ENCODE results near the gene SPDYE3.
"Not testable (repeated sequence)": the region's sequence is repeated elsewhere in the genome, so short reads cannot be mapped to it uniquely, and the experiment has no call there.

SPDYE3 gene

GRCh38 chr7:100335566-100336466 is 28.3 kb downstream of the SPDYE3 start:
- Histone ChIP-seq H3K4me1 (ENCODE audit: control insufficient read depth in 1 of 2, insufficient read depth in 1 of 2, low read depth in 1 of 2, low read length in 1 of 2) (peaks cover 11% of the 10 kb centered on the region in 2 experiments), H3K4me3 (ENCODE audit: low read depth in 1 of 2, low read length in 1 of 2) (peak overlapping the region; percentile 76 to 85), H3K27ac (peak overlapping the region; percentile 96)
- H3K36me3 ChIP-seq, H3K9me3 ChIP-seq, H3K27me3 ChIP-seq: not testable (repeated sequence)
- peak; percentile 28 for TF ChIP-seq CTCF (IDR thresholded peaks at IDR 0.05)

GRCh38 chr7:100338083-100338696 is 30.7 kb downstream of the SPDYE3 start:
- H3K9me3 ChIP-seq; H3K36me3 ChIP-seq; H3K27ac ChIP-seq; H3K4me3 ChIP-seq (ENCODE audit: low read depth in 1 of 2, low read length in 1 of 2); H3K27me3 ChIP-seq: not testable (repeated sequence)
- H3K4me1 ChIP-seq (ENCODE audit: control insufficient read depth in 1 of 2, insufficient read depth in 1 of 2, low read depth in 1 of 2, low read length in 1 of 2) = peaks cover 11% of the 10 kb centered on the region in 2 experiments

GRCh38 chr7:100341286-100341685 is 33.8 kb downstream of the SPDYE3 start:
- Histone ChIP-seq H3K4me1 (ENCODE audit: control insufficient read depth in 1 of 2, insufficient read depth in 1 of 2, low read depth in 1 of 2, low read length in 1 of 2) (peaks cover 10 to 11% of the 10 kb centered on the region in 2 experiments), H3K36me3 (peaks cover 11% of the 10 kb centered on the region)
- not testable (repeated sequence) for H3K9me3 ChIP-seq; H3K27me3 ChIP-seq; H3K4me3 ChIP-seq (ENCODE audit: low read depth in 1 of 2, low read length in 1 of 2); H3K27ac ChIP-seq

GRCh38 chr7:100342765-100343164 is 35.3 kb downstream of the SPDYE3 start:
- H3K27ac ChIP-seq = peak overlapping the region; percentile 31
- peaks cover 26% of the 10 kb centered on the region for H3K36me3 ChIP-seq
- no peaks in the 10 kb centered on the region for H3K27me3 ChIP-seq
- TF ChIP-seq CTCF (IDR thresholded peaks at IDR 0.05) = no peak
- H3K4me1 ChIP-seq (ENCODE audit: control insufficient read depth in 1 of 2, insufficient read depth in 1 of 2, low read depth in 1 of 2, low read length in 1 of 2) = peaks cover 6% of the 10 kb centered on the region in 2 experiments
- no peaks in the 10 kb centered on the region for H3K9me3 ChIP-seq
- H3K4me3 ChIP-seq (ENCODE audit: low read depth in 1 of 2, low read length in 1 of 2) = no peak overlapping the region

GRCh38 chr7:100344124-100344559 is 36.6 kb downstream of the SPDYE3 start:
- H3K27me3 ChIP-seq; H3K4me3 ChIP-seq (ENCODE audit: low read depth in 1 of 2, low read length in 1 of 2); H3K9me3 ChIP-seq; H3K4me1 ChIP-seq (ENCODE audit: control insufficient read depth in 1 of 2, insufficient read depth in 1 of 2, low read depth in 1 of 2, low read length in 1 of 2): not testable (repeated sequence)
- Histone ChIP-seq H3K36me3 (peaks cover 26% of the 10 kb centered on the region), H3K27ac (peak overlapping the region; percentile 86)

- TF ChIP-seq CTCF (IDR thresholded peaks at IDR 0.05) = peak; percentile 57
- Histone ChIP-seq H3K27ac (peak overlapping the region; percentile 86), H3K36me3 (peaks cover 29% of the 10 kb centered on the region)
- not testable (repeated sequence) for H3K9me3 ChIP-seq; H3K4me1 ChIP-seq (ENCODE audit: control insufficient read depth in 1 of 2, insufficient read depth in 1 of 2, low read depth in 1 of 2, low read length in 1 of 2); H3K27me3 ChIP-seq; H3K4me3 ChIP-seq (ENCODE audit: low read depth in 1 of 2, low read length in 1 of 2)
These were observed 37.2 kb downstream of the SPDYE3 start for GRCh38 chr7:100344560-100345287.
